SW480 (cell line): ENCODE measurements around the gene HIRA.
"Not testable (repeated sequence)": the region's sequence is repeated elsewhere in the genome, so short reads cannot be mapped to it uniquely, and the experiment has no call there.

ENCODE experiments used
- DNase-seq: peaks from one replicate; pipeline ENCODE4 v3.0.0-alpha.2; 2016; ENCODE audit warnings: low spot score

HIRA gene

GRCh38 chr22:19323420-19323819 is 108.1 kb downstream of the HIRA start:
- not testable (repeated sequence) for DNase-seq

- DNase-seq: no peak
These were observed 109.8 kb downstream of the HIRA start for GRCh38 chr22:19321757-19322156.

GRCh38 chr22:19320136-19320535 is 111.4 kb downstream of the HIRA start:
- DNase-seq: not testable (repeated sequence)

- DNase-seq: no peak
These were observed 112.3 kb downstream of the HIRA start for GRCh38 chr22:19319281-19319680.

GRCh38 chr22:19317865-19318264 is 113.7 kb downstream of the HIRA start:
- no peak for DNase-seq

GRCh38 chr22:19307872-19308271 is 123.7 kb downstream of the HIRA start:
- DNase-seq: no peak

- not testable (repeated sequence) for DNase-seq
These were observed 125.0 kb downstream of the HIRA start for GRCh38 chr22:19306535-19306934.

GRCh38 chr22:19304547-19304946 is 127.0 kb downstream of the HIRA start:
- DNase-seq: no peak

- no peak for DNase-seq
These were observed 127.7 kb downstream of the HIRA start for GRCh38 chr22:19303785-19304184.

GRCh38 chr22:19295733-19296132 is 135.8 kb downstream of the HIRA start:
- no peak for DNase-seq

GRCh38 chr22:19292458-19293230 is 138.9 kb downstream of the HIRA start:
- DNase-seq: no peak

- DNase-seq: peak; percentile 53
These were observed 139.7 kb downstream of the HIRA start, which contains the start of gene CLTCL1 for GRCh38 chr22:19291580-19292457. TSS of gene CLTCL1 (minus strand) at chr22:19291719. CDS start at chr22:19291641, 78 bp downstream.

- peak; percentile 25 for DNase-seq
These were observed 140.3 kb downstream of the HIRA start for GRCh38 chr22:19291218-19291579.

GRCh38 chr22:19290400-19291217 is 140.9 kb downstream of the HIRA start:
- DNase-seq: no peak

- DNase-seq: peak; percentile 53
These were observed 141.9 kb downstream of the HIRA start for GRCh38 chr22:19289475-19290161.

- DNase-seq: peak; percentile 26
These were observed 143.6 kb downstream of the HIRA start for GRCh38 chr22:19287889-19288288.

GRCh38 chr22:19287076-19287707 is 144.3 kb downstream of the HIRA start:
- DNase-seq: peak; percentile 17

- DNase-seq: no peak
These were observed 145.7 kb downstream of the HIRA start for GRCh38 chr22:19285831-19286230.
